ENCODE data around the gene GHITM.
"Not testable (repeated sequence)": the region's sequence is repeated elsewhere in the genome, so short reads cannot be mapped to it uniquely, and the experiment has no call there.

Gene GHITM

GRCh38 chr10:84148006-84148597, 8.8 kb downstream of the GHITM start:
- peak; percentile 71 for DNase-seq (ENCODE audit: low spot score)

GRCh38 chr10:84149854-84150253, 10.5 kb downstream of the GHITM start:
- no peak for DNase-seq (ENCODE audit: low spot score)

- no peak for DNase-seq (ENCODE audit: low spot score)
These were observed 13.5 kb downstream of the GHITM start for GRCh38 chr10:84152769-84153168.

GRCh38 chr10:84155521-84155920, 16.2 kb downstream of the GHITM start:
- DNase-seq (ENCODE audit: low spot score): no peak

- no peak for DNase-seq (ENCODE audit: low spot score)
These were observed 16.7 kb downstream of the GHITM start for GRCh38 chr10:84156009-84156408.

GRCh38 chr10:84156768-84157167, 17.5 kb downstream of the GHITM start:
- DNase-seq (ENCODE audit: low spot score): no peak

- no peak for DNase-seq (ENCODE audit: low spot score)
These were observed 18.8 kb downstream of the GHITM start for GRCh38 chr10:84158061-84158460.

GRCh38 chr10:84158550-84158949, 19.2 kb downstream of the GHITM start:
- DNase-seq (ENCODE audit: low spot score): no peak

- DNase-seq (ENCODE audit: low spot score): no peak
These were observed 19.9 kb downstream of the GHITM start for GRCh38 chr10:84159076-84159685.

- no peak for DNase-seq (ENCODE audit: low spot score)
These were observed 21.5 kb downstream of the GHITM start for GRCh38 chr10:84160663-84161362.

- DNase-seq (ENCODE audit: low spot score): no peak
These were observed 24.7 kb downstream of the GHITM start for GRCh38 chr10:84163996-84164395.

GRCh38 chr10:84164442-84164841, 25.1 kb downstream of the GHITM start:
- no peak for DNase-seq (ENCODE audit: low spot score)

GRCh38 chr10:84166620-84167288, 27.4 kb downstream of the GHITM start:
- DNase-seq (ENCODE audit: low spot score): no peak

- not testable (repeated sequence) for DNase-seq (ENCODE audit: low spot score)
These were observed 28.0 kb downstream of the GHITM start for GRCh38 chr10:84167289-84167653.

GRCh38 chr10:84168382-84168781, 29.1 kb downstream of the GHITM start:
- DNase-seq (ENCODE audit: low spot score): not testable (repeated sequence)

- DNase-seq (ENCODE audit: low spot score): not testable (repeated sequence)
These were observed 31.9 kb downstream of the GHITM start for GRCh38 chr10:84171237-84171636.

GRCh38 chr10:84171700-84172466, 32.6 kb downstream of the GHITM start:
- peak; percentile 35 for DNase-seq (ENCODE audit: low spot score)

- no peak for DNase-seq (ENCODE audit: low spot score)
These were observed 33.4 kb downstream of the GHITM start for GRCh38 chr10:84172467-84173356.

- DNase-seq (ENCODE audit: low spot score): no peak
These were observed 34.2 kb downstream of the GHITM start, which contains the start of gene GPR15LG for GRCh38 chr10:84173501-84173929. TSS of gene GPR15LG (plus strand) at chr10:84173801. CDS start at chr10:84173852, 51 bp downstream.

GRCh38 chr10:84175436-84175835, 36.1 kb downstream of the GHITM start:
- no peak for DNase-seq (ENCODE audit: low spot score)

GRCh38 chr10:84176351-84176750, 37.0 kb downstream of the GHITM start:
- DNase-seq (ENCODE audit: low spot score): no peak
